ENCODE data around the gene CLDN9.
A peak's percentile ranks its signal among the peaks of the same experiment; 100 is the strongest.

Gene CLDN9

DNA sequence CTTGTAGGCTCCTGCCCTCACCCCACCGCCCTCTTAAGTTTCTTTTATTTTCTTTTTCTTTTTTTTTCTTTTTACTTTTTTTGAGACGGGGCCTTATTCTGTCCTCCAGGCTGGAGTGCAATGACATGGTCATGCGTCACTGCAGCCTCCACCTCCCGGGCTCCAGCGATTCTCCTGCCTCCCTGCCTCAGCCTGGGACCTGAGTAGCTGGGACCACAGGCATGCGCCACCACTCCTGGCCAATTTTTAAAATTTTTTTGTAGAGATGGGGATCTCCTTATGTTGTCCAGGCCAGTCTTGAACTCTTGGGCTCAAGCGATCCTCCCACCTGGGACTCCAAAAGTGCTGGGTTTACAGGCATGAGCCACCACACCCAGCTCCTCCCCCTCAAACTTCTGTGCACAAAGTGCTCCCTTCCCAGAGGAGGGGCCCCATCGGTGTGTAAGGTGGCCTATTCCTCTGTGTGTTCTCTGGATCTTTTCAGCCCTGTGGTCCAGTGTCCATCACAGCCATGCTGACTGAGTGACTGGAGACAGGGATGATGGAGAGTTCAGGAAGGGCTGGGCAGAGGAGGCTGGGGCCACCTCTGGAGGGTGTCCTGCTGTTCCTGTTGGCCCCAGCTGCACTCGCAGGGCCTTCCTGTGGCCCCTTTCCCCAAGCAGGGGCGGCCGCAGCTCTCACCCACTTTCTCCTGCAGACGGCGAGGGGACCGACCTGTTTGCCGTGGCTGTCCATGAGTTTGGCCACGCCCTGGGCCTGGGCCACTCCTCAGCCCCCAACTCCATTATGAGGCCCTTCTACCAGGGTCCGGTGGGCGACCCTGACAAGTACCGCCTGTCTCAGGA lies 43.8 kb downstream of the CLDN9 start:
- DNase-seq, result no peak

DNA sequence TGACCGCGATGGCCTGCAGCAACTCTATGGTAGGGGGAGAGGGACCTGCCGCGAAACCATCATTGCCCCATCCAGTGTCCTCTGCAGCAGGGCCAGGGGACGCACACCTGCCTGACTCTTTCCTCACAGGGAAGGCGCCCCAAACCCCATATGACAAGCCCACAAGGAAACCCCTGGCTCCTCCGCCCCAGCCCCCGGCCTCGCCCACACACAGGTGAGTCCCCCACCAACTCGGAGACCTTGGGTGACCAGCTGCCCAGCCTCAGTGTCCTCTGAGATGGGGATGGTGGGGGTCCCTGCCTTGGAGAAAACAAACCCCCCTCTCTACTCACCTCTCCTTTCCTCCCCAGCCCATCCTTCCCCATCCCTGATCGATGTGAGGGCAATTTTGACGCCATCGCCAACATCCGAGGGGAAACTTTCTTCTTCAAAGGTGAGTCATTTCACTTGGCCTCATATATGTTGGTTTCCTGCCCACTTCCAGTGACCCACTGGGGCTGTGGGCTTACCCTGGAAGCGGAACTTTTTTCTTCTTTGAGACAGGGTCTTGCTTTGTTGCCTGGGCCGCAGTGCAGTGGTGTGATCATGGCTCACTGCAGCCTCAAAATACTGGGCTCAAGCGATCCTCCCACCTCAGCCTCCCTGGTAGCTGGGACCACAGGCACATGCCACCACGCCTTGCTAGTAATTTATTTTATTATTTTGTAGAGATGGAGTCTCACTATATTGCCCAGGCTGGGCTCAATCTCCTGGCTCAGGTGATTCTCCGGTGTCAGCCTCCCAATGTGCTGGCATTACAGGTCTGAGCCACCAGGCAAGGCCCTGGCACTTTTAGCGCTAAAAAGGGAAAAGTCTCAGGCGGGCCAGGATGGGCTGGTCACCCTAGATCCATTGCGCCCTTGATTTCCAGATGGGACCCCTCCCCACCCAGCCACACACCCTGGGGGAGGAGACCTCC lies 44.7 kb downstream of the CLDN9 start:
- no peak for DNase-seq

DNA sequence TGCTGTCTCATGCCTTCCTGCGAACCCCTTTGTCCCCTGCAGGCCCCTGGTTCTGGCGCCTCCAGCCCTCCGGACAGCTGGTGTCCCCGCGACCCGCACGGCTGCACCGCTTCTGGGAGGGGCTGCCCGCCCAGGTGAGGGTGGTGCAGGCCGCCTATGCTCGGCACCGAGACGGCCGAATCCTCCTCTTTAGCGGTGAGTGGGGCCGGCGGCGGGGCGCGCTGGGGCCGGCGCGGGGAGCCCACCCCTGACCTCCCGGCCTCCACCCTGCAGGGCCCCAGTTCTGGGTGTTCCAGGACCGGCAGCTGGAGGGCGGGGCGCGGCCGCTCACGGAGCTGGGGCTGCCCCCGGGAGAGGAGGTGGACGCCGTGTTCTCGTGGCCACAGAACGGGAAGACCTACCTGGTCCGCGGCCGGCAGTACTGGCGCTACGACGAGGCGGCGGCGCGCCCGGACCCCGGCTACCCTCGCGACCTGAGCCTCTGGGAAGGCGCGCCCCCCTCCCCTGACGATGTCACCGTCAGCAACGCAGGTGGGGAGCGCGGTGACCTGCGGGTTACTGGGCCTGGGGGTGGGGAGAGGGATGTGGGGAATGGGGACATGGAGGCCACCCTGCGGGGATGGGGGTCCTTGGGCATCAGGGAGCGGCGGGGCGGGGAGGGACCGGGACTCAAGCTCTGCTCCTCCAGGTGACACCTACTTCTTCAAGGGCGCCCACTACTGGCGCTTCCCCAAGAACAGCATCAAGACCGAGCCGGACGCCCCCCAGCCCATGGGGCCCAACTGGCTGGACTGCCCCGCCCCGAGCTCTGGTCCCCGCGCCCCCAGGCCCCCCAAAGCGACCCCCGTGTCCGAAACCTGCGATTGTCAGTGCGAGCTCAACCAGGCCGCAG lies 45.7 kb downstream of the CLDN9 start:
- peak in 1 of 2 donors; percentile 12 for DNase-seq

DNA sequence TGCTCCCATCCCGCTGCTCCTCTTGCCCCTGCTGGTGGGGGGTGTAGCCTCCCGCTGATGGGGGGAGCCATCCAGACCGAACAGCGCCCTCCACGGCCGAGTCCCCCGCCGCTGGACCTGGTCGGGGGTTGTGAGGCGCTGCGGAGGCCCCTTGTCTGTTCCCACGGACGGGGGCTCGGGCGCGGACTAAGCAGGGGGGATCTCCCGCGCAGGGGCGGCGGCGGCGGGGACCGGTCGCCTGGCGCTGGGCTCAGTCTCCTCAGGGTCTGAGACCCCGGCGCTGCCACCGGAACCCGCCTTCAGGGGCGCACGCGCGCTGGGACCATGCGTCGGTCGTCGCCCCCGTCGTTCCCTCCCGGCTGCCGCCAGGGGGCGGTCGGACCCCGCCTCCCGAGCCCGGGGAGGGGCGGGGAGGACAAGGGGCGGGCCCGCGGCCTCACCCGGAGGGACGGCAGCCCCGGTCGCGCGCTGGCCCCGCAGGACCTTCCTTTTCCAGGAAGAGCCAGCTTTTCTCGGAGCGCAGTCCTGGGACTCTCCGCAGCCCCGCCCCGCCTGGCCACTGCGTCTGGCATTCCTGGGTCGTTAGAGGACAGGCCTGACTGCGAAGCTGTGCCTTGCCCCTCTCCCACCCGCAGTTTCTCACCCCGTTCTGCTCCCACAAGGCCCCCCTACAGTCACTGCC lies 46.5 kb downstream of the CLDN9 start:
- peak; percentile 82 to 88 for DNase-seq

DNA sequence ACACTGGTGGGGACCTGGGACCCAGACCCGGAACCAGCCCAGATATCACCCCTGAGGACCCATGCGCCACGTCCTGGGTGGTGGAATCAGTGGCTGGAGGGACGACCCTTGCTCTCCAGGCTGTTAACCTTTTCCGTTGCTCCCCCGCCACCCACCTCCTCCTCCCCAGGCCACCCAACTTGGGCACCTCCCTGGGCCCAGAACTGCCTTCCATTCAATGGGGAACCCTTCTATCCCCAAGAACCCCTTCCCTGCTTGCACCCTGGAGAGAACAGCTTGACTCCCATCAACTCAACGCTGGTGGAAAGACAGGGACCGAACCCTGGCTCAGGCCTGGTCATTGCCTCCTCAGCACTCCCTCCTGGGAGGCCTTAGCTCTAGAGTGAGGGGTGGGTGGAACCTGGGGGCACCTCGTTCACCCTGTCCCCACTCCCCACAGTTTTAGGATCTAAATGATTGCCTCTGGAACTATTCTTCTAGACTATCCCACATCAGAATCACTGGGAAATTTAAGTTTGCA lies 47.1 kb downstream of the CLDN9 start:
- DNase-seq, result no peak

DNA sequence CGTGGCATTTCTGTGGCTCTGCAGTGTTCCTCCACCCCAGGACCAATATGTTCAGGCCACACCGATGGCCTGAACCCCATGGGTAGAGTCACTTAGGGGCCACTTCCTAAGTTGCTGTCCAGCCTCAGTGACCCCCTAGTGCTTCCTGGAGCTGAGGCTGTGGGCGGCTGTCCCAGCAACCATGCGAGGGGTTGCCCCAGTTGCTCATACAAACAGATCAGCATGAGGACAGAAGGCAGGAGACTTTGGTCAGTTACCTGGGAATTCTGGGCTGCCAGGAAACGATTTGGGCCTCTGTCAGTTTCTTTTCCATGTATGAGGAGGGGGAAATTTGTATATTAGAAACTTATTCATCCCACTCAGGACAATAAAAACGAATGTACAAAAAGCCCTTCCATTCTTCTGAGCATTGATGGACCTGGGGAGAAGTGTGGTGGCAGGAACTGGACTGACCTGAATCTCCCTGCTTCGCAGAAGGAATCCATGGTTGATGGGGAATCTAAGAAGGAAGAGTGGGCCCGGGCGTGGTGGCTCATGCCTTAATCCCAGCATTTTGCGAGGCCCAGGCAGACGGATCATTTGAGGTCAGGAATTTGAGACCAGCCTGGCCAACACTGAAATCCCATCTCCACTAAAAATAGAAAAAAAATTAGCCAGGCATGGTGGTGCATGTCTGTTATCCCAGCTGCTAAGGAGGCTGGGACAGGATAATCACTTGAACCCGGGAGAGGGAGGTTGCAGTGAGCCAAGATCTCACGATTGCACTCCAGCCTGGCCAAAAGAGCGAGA lies 47.8 kb downstream of the CLDN9 start:
- DNase-seq, result no peak

DNA sequence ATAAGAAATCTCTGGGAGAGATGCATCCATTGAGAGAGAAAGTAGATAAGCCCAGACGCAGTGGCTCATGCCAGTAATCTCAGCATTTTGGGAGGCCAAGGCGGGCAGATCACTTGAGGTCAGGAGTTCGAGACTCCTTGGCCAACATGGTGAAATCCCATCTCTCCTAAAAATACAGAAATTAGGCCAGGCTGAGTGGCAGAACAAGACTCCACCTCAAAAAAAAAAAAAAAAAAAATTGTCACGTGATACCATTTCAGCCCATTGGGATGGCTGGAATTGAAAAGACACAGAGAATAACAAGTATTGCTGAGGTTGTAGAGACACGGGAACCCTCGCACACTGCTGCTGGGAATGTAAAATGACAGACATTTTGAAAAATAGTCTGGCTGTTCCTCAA lies 49.8 kb downstream of the CLDN9 start:
- DNase-seq, result no peak

DNA sequence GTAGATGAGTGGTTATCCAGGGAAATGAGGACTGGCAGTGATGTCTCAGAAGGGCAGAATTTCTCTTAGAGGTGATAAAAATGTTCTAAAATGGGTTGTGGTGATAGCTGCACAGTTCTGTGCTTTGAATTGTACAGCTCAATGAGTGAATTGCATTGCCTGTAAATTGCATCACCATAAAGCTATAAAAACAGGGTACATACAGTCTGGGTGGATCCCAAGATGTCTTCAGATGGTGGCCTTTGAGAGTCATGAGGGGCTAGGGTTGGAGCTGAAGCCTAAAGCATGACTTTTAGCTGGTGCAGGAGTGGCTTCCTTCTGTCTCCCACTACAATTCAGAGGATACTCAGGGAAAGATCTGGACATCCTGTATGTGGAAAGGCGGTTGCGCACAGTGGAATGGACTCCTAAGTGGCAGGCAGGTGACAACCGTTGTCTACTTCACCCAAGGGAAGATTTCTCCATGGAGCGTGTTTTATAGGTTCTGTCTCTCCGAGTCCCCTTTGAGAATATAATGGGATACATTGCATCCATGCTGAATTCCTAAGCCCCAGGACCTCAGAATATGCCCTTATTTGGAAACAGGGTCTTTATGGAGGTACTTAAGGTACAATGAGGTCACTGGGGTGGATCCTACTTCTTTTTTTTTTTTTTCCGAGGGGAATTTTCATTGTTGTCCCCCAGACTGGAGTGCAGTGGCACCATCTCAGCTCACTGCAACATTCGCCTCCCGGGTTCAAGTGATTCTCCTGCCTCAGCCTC lies 51.1 kb downstream of the CLDN9 start:
- DNase-seq, result no peak

Data from inflammatory macrophage (primary cell).